Hematopoietic multipotent progenitor cell treated with erythropoietin and hydrocortisone succinate and interleukin-3 and kit ligand, for 17 days (in vitro differentiated cells): ENCODE data around the gene TMEM141.
"Not testable (repeated sequence)": the region's sequence is repeated elsewhere in the genome, so short reads cannot be mapped to it uniquely, and the experiment has no call there.

Experiments used
- DNase-seq: peaks from one replicate; pipeline ENCODE4 v3.0.0-alpha.2; 2015; ENCODE audit warnings: low spot score

The TMEM141 gene

DNA sequence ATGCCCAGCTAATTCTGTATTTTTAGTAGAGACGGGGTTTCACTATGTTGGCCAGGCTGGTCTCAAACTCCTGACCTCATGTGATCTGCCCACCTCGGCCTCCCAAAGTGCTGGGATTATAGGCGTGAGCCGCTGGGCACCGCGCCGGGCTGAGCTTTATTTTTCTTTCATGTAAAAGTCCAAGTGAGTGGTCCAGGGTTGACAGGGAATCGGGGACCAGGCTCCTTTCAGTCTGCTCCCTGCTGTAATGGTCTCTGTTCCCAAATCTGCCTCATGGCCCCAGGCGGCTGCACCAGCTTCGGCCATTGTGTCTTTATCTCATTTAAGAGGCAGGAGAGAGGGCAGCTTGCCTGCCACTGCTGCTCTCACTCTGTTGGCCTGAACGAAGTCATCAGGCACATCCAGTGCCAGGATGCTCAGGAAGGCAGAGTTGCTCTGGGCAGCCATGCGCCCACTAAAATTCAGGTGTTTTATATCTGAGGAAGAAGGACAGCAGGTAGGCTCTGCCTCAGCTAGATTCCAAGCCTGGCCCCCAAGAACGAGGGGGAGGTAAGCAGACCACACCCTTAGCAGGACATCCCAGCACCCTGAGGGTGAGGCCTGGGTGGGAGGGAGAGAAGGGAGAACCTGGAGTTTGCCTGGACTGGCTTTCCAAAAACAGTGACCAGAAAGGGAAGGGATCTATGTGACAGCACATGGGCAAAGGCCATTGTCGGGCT is 3.3 kb downstream of the TMEM141 start:
- DNase-seq: no peak

DNA sequence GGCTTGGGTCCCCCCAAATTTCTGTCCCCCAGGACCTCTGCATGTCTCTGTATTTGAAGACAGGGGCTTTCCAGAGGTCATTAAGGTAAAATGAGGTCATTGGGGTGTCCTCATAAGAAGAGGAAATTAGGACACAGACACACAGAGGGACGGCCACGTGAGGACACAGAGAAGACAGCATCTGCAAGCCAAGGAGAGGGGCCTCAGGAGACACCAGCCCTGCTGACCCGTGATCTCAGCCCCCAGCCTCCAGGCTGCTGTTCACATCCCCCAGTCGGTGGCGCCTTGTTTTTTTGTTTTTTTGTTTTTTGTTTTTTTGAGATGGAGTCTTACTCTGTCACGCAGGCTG is 3.8 kb downstream of the TMEM141 start:
- no peak for DNase-seq

DNA sequence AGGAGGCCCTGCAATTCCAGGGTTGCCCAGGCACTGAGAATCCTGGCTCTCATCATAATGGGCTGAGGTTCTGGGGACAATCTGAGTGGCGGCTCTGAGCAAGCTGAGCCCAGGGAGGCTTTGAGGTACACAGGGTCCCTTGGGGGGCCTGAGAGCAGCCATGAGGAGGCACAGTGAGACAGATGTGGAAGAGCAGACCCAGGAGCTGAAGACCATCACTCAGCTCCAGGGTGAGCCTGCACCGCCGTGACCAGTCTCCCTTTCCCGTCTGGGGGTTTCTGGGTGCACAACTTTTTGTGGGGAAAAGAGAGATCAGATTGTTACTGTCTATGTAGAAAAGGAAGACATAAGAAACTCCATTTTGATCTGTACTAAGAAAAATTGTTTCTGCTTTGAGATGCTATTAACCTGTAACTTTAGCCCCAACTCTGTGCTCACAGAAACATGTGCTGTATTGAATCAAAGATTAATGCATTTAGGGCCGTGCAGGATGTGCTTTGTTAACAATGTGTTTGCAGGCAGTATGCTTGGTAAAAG is 5.2 kb downstream of the TMEM141 start, which contains the start of gene CCDC183:
CCDC183 (plus strand) TSS at position 101 of the 537 bp plus-strand sequence; CDS start at position 161, 60 bp downstream.
- no peak for DNase-seq

DNA sequence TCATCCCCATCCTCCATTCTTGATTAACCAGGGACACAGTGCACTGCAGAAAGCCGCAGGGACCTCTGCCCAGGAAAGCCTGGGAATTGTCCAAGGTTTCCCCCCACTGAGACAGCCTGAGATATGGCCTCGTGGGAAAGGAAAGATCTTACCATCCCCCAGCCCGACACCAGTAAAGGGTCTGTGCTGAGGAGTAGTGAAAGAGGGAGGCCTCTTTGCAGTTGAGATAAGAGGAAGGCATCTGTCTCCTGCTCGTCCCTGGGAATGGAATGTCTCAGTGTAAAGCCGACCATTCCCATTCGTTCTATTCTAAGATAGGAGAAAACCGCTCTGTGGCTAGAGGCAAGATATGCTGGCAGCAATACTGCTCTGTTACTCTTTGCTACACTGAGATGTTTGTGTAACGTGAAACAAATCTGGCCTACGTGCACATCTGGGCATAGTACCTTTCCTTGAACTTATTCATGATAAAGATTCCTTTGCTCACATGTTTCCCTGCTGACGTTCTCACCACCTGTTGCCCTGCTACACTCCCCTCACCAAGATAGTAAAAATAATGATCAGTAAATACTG is 5.7 kb downstream of the TMEM141 start:
- not testable (repeated sequence) for DNase-seq

DNA sequence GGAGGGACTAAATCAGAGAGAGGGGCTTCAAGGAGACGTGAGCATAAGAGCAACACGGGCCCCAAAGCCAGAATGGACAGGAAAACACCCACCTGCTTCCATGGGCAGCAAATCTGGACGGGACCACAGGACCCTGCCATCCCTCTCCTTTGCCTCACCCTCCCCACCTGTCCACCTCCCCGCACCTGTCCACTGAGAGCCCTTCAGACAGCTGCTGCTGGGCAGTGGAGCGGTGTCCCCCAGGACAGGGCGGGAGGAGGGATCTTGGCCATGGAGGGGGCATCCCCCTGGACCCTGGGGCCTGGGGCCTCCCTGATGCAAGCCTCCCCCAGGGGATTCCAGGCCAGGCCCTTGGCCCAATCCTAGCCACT is 7.5 kb downstream of the TMEM141 start:
- no peak for DNase-seq

DNA sequence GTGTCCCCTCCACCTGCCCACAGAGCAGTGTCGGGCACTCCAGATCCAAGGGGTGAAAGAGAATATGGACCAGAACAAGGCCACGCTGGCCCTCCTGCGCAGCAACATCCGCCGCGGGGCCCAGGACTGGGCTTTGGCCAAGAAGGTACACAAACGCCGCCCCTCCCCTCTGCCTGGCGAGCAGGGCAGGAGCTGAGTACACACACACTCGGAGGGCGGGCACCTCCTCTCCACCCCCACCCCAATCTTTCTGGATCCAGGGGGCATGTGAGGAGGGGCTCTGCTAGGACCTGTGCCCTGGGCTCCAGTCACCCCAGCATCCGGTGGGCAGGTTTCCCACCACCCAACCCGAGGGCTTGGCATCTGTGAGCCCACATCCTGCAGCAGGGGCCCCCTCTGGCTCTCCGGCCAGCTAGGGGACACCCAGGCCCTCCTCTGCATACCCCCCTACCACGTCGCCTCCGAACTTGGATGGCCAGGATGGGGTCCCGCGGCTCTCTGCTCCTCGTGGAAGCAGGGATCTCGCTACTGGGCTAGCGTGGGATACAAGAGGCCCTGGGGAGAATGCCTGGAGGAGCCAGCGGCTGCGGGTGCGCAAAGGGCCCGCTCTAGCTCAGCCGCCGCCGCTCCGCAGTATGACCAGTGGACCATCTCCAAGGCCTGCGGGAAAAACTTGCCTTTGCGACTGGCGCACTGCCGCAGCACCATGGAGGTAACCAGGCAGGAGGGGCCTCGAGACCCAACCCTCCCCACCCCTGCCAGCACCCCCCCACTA is 8.1 kb downstream of the TMEM141 start:
- no peak for DNase-seq

DNA sequence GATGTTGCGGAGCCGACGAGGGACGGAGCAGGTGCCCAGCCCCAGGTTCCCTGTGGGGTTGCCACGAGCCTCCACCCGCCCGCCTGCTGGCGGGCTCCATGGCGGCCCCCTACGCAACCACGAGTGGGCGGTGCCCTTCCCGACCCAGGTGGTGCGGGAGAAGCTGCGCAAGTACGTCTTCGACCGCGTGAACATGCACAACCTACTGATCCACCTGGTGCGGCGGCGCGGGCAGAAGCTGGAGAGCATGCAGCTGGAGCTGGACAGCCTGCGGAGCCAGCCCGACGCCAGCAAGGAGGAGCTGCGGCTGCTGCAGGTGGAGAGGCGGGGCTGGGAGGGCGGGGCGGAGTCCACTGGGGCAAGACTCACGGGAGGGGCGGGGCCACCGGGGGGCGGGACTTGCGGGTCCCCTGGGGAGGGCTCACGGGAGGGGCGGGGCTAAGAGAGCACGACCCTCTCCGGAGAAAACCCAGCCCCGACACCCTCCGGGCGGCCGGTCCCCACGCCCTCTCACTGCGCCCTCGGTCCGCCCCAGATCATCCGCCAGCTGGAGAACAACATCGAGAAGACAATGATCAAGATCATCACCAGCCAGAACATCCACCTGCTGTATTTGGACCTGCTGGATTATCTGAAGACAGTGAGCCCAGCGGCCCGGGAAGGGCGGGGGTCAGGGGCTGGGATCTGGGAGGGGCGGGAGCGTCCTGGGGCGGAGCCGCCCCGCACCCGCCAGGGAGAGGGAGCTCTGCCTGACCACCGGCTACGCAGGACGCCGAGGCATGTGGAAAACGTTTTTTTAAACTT is 8.9 kb downstream of the TMEM141 start:
- DNase-seq: peak; percentile 70

DNA sequence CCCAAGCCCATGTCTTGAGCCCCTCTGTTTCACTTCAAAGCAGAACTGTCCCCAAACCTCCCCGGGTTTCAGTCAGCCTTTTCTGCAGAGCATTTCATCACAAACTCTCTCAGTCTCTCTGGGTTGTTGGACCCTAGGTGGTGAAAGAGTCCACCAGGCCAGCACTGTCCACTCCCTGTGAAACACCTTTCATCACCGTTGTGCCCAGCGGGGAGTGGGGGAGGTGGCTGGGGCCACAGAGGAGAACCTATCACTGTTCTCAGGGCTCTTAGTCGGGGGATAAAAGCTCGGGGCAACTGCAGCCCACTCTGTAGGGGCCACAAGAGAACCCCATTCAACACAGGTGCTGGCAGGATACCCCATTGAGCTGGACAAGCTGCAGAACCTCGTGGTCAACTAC is 11.2 kb downstream of the TMEM141 start:
- DNase-seq: no peak

DNA sequence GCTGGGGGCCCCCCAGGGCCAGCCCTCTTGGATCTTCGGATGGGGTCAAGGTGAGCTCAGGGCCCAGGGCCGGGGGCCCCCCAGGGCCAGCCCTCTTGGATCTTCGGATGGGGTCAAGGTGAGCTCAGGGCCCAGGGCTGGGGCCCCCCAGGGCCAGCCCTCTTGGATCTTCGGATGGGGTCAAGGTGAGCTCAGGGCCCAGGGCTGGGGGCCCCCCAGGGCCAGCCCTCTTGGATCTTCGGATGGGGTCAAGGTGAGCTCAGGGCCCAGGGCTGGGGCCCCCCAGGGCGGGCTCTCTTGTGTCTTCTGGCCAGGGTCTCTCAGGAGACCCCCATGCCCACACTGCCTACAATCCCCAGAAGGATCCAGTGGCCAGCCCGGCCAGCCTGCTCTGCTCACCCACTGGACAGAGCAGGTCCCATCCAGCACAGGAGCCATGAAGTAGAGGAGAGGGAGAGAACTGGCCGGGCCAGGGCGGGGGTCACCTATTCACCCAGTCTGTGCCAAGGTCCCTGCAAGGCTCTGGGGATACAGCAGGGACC is 11.9 kb downstream of the TMEM141 start:
- DNase-seq: not testable (repeated sequence)

DNA sequence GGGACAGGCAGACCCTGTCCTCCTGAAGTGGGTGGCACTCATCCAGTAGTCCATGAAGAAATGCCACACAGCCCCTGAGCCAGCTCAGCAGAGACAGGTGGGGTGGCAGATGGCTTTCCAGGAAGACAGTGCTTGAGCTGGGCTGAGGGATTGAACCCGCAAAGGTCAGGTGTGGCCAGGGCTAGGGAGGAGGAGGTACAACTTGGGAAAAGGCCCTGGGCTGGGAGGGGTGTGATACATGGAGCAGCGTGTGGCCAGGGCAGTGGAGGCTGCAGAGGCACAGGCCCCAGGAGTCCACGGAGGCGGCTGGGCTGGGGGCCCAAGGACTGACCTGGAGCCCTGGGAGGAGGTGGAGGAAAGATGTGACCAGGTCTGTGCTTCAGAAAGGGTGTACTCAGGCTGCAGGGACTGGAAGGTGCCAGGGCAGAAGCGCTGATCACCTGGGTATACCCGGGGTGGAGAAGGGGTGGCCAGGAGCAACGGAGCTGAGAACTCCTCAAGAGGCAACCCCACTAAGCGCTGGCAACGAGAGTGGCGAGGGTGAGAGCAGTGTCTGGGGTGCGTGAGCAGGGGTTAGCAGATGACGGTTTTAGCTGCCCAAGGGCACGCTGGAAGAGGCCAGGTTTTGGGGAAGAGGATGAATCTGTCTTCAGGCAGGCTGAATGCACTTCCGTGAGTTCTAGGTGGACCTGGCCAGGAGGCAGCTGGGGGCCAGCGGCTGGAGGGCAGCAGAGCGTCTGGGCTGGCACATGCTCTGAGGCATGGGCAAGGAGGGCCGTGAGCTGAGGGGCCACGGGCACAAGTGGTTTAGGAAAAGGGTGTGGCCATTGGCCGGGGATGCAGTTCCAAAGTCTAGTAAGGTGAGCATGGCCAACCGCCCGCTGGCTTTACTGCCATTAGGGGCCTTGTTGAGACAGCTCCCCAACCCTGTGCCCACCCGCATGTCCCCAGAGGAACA is 12.7 kb downstream of the TMEM141 start:
- DNase-seq: no peak

DNA sequence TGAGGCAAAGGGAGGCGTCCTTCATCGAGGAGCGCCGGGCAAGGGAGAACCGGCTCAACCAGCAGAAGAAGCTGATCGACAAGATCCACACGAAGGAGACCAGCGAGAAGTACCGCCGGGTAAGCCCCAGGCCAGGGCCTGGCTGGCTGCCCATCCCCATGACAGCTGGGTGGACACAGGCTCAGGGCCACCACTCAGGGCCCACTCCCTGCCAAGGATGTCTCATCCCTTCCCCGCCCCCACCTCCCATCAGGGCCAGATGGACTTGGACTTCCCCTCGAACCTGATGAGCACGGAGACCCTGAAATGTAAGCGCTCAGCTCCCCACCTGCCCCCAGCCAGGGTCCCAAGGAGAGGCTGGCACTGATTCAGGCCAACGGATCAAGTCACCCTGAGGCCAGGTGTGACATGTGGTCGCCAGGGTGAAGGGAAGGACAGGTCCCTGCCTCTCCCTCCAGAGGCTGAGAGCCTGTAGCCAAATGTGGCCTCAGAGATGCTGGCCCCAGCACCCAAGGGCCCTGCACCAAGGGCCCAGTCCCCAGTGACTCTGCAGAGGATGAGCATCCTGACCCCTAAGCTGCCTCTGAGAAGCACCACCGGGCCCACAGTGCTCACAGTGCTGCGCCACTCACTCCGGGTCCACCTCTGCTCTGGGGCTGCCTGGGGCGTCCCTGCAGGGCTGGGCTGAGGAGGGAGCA is 13.5 kb downstream of the TMEM141 start:
- no peak for DNase-seq

DNA sequence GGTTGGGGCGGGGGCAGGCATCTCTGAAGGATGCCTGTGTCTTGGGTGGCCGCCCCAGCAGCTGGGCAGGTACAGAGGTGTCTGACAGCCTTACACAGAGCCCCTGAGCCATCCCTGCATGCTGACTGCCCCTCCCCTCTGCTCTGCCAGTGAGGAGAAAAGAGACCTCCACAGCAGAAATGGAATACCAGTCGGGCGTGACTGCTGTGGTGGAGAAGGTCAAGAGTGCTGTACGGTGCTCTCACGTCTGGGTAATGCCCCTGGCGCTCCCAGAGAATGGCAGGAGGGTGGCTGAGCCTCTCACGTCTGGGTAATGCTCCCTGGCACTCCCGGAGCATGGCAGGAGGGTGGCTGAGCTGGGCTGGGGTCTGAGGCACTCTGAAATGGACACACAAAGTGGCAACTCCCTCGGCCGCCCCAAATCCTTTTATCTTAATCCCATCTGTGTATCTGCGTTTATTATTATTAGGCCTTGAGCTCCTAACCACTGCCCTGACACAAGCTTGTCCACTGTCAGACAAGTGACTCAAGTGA is 14.1 kb downstream of the TMEM141 start:
- no peak for DNase-seq

DNA sequence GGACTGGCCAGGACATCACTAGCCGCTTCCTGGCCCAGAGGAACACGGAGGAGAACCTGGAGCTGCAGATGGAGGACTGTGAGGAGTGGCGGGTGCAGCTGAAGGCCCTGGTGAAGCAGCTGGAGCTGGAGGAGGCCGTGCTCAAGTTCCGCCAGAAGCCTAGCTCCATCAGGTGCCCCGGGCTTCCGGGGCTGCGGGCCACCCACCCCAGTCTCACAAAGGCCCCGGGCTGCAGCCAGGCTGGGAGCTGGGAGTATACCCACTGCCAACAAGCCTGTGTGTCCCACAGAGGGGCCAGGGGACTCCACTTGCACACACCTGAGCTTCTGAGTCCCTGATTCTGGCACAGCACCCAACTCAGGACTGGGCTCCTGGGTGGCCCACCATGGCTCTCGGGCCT is 14.9 kb downstream of the TMEM141 start:
- no peak for DNase-seq

DNA sequence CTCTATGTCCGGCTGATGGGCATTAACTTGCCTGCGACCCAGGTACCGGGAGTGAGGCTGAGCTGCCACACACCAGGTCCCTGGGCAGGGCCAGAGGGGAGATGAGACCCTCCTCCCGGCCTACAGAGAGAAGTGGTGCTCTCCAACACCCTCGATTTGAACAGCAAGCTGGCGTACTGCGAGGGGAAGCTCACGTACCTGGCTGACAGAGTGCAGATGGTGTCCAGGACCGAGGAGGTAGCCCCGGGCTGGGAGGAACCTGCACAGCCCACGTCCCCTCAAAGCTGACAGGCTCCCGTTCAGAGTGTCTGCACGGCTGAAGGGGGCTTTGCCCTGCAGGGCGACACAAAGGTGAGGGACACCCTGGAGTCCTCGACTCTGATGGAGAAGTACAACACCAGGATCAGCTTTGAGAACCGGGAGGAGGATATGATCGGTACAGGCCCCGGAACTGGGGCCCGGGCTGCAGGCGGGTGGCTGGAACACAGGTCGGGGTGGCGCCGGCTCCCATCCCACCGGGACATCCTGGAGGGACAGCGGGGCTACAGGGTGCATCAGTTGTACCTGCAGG is 15.6 kb downstream of the TMEM141 start:
- DNase-seq: no peak

DNA sequence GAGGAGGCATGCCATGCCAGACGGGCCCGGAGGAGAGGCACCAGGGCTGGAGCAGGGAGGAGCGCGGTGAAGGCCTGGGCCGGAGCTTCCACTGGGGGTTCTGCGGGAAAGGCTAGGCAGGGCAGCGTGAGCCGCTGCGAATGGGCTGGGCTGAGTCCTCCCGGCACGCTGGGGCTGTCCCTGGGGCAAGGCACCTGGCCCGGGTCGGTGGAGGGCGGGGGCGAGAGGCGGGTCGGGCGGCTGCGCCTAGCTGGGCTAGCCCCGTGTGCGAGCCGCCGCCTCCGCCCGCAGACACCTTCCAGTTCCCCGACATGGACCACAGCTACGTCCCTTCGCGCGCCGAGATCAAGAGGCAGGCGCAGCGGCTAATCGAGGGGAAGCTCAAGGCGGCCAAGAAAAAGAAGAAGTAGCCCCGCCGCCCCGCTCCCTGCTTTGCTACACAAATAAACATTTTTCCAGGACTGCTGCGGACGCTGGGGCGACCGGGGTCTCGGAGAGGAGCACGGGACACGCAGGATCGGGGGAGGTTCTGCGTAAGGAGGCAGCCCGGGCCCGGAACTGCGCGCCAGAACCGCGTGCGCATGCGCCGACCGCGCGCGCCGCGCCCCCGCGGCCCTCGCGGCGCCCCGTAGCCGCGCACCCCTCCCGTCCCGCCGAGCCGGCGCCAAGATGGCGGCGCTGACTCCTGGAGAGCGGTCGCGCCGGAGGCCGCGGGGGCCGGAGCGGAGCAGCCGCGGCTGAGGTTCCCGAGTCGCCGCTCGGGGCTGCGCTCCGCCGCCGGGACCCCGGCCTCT is 16.3 kb downstream of the TMEM141 start, which contains the start of gene RABL6:
RABL6 (plus strand) TSS at position 668 of the 794 bp plus-strand sequence. CDS start 249 bp downstream, outside the sequence.
- peak; percentile 79 for DNase-seq

DNA sequence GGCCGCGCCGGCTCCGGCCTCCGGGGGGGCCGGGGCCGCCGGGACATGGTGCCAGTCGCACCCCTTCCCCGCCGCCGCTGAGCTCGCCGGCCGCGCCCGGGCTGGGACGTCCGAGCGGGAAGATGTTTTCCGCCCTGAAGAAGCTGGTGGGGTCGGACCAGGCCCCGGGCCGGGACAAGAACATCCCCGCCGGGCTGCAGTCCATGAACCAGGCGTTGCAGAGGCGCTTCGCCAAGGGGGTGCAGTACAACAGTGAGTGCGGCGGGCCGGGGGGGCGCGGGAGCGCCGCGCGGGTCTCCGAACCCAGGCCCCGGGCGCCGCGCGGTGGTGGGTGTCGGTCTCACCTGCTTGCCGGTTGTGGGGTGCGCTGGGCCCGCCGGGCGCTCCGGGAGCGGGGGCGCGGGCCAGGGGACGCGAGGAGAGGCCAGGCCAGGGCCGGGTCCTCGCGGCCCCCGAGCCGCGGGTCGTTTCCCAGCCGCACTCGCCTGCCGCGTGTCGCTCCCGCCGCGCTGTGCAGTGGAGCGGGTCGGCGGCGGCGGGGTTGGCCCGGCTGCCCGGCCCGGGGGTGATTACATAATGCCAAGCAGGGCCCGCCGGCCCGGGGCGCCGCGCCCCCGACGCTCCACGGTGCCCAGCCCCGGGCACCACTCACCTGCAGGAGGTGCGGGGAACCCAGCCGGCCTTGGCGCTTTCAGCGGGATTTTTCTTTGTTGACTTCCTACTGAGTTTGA is 17.1 kb downstream of the TMEM141 start:
- DNase-seq: peak; percentile 27

DNA sequence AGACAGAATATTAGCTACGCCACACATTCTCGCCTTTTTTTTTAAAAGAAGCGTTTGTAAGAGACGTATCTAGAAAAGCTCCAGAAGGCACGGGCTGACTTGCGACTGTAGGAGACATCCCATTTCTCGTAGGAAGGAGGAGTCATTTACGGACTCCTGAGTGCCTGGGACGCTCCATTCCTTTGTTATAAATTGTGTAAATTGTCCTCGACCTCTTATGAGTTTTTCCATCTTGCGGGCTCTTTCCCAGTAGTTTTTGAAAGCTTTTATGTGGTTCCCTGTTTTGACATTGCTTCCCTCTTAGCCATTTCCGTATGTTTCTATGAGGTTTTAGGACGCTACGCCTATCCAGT is 17.6 kb downstream of the TMEM141 start:
- no peak for DNase-seq
